HepG2 (cell line): ENCODE results near the gene RAB11FIP5. TPM values are rescaled to one million over a fixed set of nuclear protein-coding genes. Genes with fewer than 3 reads are reported as not detected.

ENCODE experiments used
- ATF7-NPFF ChIP-seq: sonication (generic); formaldehyde crosslinking; IDR thresholded peaks from 2 replicates; pipeline ENCODE4 v1.8.1; 2023; ENCODE audit warnings: mild to moderate bottlenecking, low read depth, missing genetic modification reagents, moderate library complexity
- ESRRA ChIP-seq: sonication (generic); formaldehyde crosslinking; IDR thresholded peaks from 2 replicates; pipeline ENCODE4 v1.5.1; 2020; ENCODE audit warnings: mild to moderate bottlenecking, low read depth, missing genetic modification reagents
- FOXP1 ChIP-seq, 2 experiments: fragments of 450-650 bp in 1 of 2; IDR thresholded peaks; 2 replicates each; pipeline ENCODE4 v1.6.1; 2017 to 2018; ENCODE audit warnings: antibody characterized with exemption in 1 of 2
- HES4 ChIP-seq: sonication (generic); formaldehyde crosslinking; IDR thresholded peaks from 2 replicates; pipeline ENCODE4 v1.9.0; 2021; ENCODE audit warnings: mild to moderate bottlenecking, missing genetic modification reagents, borderline replicate concordance
- HOXA3 ChIP-seq: sonication (generic); formaldehyde crosslinking; IDR thresholded peaks from 2 replicates; pipeline ENCODE4 v1.5.0; 2020; ENCODE audit warnings: missing genetic modification reagents
- KDM2A ChIP-seq: sonication (generic); formaldehyde crosslinking; IDR thresholded peaks from 2 replicates; pipeline ENCODE4 v1.4.0; 2020; ENCODE audit warnings: low read depth, missing genetic modification reagents, borderline replicate concordance
- KDM6A ChIP-seq: IDR thresholded peaks from 2 replicates; pipeline ENCODE4 v1.6.1; 2016; ENCODE audit warnings: low read depth
- MTA1 ChIP-seq: sonication (generic); formaldehyde crosslinking; IDR thresholded peaks from 2 replicates; pipeline ENCODE4 v1.4.0; 2020; ENCODE audit warnings: missing genetic modification reagents, mild to moderate bottlenecking, borderline replicate concordance
- NBN ChIP-seq: fragments of 450-650 bp; conservative IDR thresholded peaks from 2 replicates; pipeline ENCODE4 v1.6.1; 2017
- NCOR1 ChIP-seq: fragments of 200-600 bp; sonication (generic); IDR thresholded peaks from 2 replicates; pipeline ENCODE4 v1.7.0; 2017; ENCODE audit warnings: antibody characterized with exemption, low read length, borderline replicate concordance
- SAP130 ChIP-seq: IDR thresholded peaks from 2 replicates; pipeline ENCODE4 v1.6.1; 2016; ENCODE audit warnings: low read depth
- SP4 ChIP-seq: sonication (generic); formaldehyde crosslinking; IDR thresholded peaks from 2 replicates; pipeline ENCODE4 v1.8.1; 2023; ENCODE audit warnings: mild to moderate bottlenecking, missing genetic modification reagents
- TSC22D2 ChIP-seq: sonication (generic); formaldehyde crosslinking; IDR thresholded peaks from 2 replicates; pipeline ENCODE4 v1.5.1; 2020; ENCODE audit warnings: missing genetic modification reagents, mild to moderate bottlenecking, borderline replicate concordance
- U2AF1 ChIP-seq: fragments of 200-400 bp; formaldehyde crosslinking; optimal IDR thresholded peaks from 2 replicates; pipeline ENCODE3; 2017; ENCODE audit warnings: mild to moderate bottlenecking, low read depth, low read length
- ZNF263 ChIP-seq: sonication (generic); formaldehyde crosslinking; IDR thresholded peaks from 2 replicates; pipeline ENCODE4 v1.4.0; 2020; ENCODE audit warnings: missing genetic modification reagents
- ZNF790 ChIP-seq: sonication (generic); formaldehyde crosslinking; IDR thresholded peaks from 2 replicates; pipeline ENCODE4 v1.8.0; 2022; ENCODE audit warnings: missing genetic modification reagents, mild to moderate bottlenecking, borderline replicate concordance
- ZNF839 ChIP-seq: sonication (generic); formaldehyde crosslinking; IDR thresholded peaks from 2 replicates; pipeline ENCODE4 v1.4.0; 2020; ENCODE audit warnings: missing genetic modification reagents, mild to moderate bottlenecking, borderline replicate concordance
- polyA plus RNA-seq, 8 experiments: library from polyadenylated mRNA; depleted of rRNA in 3 of 8; stranded (reverse) in 7 of 8; unstranded in 1 of 8; fragments of >200 nt; fragmentation: Illumina TruSeq in 4 of 8; extraction: Trizol in 4 of 8; gene quantifications; 2 replicates each; pipeline versions ENCODE4 v1.2.1 to v1.2.3, GENCODE V29; 2011 to 2016; ENCODE audit warnings: low read depth in 4 of 8, missing spikeins in 1 of 8, mixed read lengths in 1 of 8; ENCODE audit not compliant: insufficient read depth in 1 of 8
- total RNA-seq, 5 experiments: library from RNA; depleted of rRNA; stranded (reverse); fragments of >200 nt; fragmentation: Illumina TruSeq; extraction: Trizol; gene quantifications; 2 replicates each; pipeline ENCODE4 v1.2.3, GENCODE V29; 2016; ENCODE audit warnings: low read depth in 1 of 5
- TF ChIP-seq, protein P1 (sequence below): sonication (generic); formaldehyde crosslinking; conservative IDR thresholded peaks from 2 replicates; pipeline ENCODE4 v1.8.0; 2022; ENCODE audit warnings: mild to moderate bottlenecking, moderate library complexity, missing genetic modification reagents
- TF ChIP-seq, protein P2 (sequence below): sonication (generic); formaldehyde crosslinking; IDR thresholded peaks from 2 replicates; pipeline ENCODE4 v1.5.1; 2020; ENCODE audit warnings: mild to moderate bottlenecking, missing genetic modification reagents, moderate library complexity
- TF ChIP-seq, protein P3 (sequence below): fragments of 450-650 bp; IDR thresholded peaks from 2 replicates; pipeline ENCODE4 v1.6.1; 2016

Gene RAB11FIP5
- total and polyA plus RNA-seq, 2 of the 13 experiments (the other 11 are each of a cell fraction or from before 2014, with no cell fraction given), result 9.4 to 22.9 TPM

DNA sequence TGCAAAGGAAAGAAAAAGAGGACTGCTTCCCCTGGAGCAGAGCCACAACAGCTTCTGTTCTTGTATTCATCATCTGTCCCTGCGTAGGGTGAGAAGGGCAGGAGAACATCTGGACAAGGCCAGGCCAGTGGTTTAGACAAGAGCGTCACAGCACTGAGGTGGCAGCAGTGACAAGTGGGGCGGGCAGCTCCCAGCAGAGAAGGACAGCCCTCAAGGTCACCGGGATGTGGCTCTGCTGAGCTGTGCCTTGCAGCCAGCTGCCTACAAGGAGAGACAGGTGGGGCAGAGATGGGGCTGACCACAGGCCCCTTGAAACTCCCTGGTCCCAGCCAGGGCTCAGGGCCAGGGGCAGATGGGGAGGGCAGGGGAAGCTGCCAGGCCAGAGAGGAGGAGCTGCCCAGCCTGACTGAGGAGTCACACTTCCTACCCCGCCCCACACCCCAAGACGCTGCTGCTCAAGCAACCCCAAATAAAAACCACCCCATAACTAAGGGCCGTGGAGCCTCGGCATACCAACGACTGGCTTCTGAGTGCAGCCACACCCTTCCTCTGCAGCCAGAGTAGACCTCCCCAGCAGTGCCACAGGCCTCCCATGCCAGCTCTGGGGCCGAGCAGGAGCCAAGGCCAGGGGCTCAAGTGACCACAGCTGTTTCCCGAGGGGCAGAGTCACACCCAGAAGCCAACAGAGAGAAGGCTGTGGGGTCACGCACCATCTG is 5.4 kb downstream of the RAB11FIP5 start (continued):
- TF ChIP-seq, protein P1, sequence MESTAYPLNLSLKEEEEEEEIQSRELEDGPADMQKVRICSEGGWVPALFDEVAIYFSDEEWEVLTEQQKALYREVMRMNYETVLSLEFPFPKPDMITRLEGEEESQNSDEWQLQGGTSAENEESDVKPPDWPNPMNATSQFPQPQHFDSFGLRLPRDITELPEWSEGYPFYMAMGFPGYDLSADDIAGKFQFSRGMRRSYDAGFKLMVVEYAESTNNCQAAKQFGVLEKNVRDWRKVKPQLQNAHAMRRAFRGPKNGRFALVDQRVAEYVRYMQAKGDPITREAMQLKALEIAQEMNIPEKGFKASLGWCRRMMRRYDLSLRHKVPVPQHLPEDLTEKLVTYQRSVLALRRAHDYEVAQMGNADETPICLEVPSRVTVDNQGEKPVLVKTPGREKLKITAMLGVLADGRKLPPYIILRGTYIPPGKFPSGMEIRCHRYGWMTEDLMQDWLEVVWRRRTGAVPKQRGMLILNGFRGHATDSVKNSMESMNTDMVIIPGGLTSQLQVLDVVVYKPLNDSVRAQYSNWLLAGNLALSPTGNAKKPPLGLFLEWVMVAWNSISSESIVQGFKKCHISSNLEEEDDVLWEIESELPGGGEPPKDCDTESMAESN, result 0 out of 2 replicates have a peak, but pooled peaks have one; percentile 26
- TF ChIP-seq KDM6A (CRISPR knock-in tag) (no peak), HES4 (CRISPR knock-in tag) (0 out of 2 replicates have a peak, but pooled peaks have one; percentile 29), TSC22D2 (0 out of 2 replicates have a peak, but pooled peaks have one; percentile 50), NBN (no peak), NCOR1 (no peak), FOXP1 (IDR thresholded peaks at IDR 0.05) (no peak), FOXP1 (CRISPR knock-in tag; IDR thresholded peaks at IDR 0.05) (no peak), ZNF263 (CRISPR knock-in tag) (0 out of 2 replicates have a peak, but pooled peaks have one; percentile 17), ATF7-NPFF (CRISPR knock-in tag) (0 out of 2 replicates have a peak, but pooled peaks have one; percentile 31), SP4 (CRISPR knock-in tag) (0 out of 2 replicates have a peak, but pooled peaks have one; percentile 42), KDM2A (CRISPR knock-in tag) (peak; percentile 21; the same call in 1 of the 2 replicates), ESRRA (CRISPR knock-in tag) (peak; percentile 96), HOXA3 (0 out of 2 replicates have a peak, but pooled peaks have one; percentile 10), U2AF1 (no peak), ZNF839 (CRISPR knock-in tag) (peak; percentile 15; the same call in 1 of the 2 replicates), SAP130 (CRISPR knock-in tag) (peak; percentile 33; the same call in 1 of the 2 replicates), MTA1 (peak; percentile 58; the same call in 1 of the 2 replicates), ZNF790 (CRISPR knock-in tag) (no peak)
- TF ChIP-seq, protein P2, sequence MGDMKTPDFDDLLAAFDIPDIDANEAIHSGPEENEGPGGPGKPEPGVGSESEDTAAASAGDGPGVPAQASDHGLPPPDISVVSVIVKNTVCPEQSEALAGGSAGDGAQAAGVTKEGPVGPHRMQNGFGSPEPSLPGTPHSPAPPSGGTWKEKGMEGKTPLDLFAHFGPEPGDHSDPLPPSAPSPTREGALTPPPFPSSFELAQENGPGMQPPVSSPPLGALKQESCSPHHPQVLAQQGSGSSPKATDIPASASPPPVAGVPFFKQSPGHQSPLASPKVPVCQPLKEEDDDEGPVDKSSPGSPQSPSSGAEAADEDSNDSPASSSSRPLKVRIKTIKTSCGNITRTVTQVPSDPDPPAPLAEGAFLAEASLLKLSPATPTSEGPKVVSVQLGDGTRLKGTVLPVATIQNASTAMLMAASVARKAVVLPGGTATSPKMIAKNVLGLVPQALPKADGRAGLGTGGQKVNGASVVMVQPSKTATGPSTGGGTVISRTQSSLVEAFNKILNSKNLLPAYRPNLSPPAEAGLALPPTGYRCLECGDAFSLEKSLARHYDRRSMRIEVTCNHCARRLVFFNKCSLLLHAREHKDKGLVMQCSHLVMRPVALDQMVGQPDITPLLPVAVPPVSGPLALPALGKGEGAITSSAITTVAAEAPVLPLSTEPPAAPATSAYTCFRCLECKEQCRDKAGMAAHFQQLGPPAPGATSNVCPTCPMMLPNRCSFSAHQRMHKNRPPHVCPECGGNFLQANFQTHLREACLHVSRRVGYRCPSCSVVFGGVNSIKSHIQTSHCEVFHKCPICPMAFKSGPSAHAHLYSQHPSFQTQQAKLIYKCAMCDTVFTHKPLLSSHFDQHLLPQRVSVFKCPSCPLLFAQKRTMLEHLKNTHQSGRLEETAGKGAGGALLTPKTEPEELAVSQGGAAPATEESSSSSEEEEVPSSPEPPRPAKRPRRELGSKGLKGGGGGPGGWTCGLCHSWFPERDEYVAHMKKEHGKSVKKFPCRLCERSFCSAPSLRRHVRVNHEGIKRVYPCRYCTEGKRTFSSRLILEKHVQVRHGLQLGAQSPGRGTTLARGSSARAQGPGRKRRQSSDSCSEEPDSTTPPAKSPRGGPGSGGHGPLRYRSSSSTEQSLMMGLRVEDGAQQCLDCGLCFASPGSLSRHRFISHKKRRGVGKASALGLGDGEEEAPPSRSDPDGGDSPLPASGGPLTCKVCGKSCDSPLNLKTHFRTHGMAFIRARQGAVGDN (CRISPR knock-in tag), result peak; percentile 62
- TF ChIP-seq, protein P3, sequence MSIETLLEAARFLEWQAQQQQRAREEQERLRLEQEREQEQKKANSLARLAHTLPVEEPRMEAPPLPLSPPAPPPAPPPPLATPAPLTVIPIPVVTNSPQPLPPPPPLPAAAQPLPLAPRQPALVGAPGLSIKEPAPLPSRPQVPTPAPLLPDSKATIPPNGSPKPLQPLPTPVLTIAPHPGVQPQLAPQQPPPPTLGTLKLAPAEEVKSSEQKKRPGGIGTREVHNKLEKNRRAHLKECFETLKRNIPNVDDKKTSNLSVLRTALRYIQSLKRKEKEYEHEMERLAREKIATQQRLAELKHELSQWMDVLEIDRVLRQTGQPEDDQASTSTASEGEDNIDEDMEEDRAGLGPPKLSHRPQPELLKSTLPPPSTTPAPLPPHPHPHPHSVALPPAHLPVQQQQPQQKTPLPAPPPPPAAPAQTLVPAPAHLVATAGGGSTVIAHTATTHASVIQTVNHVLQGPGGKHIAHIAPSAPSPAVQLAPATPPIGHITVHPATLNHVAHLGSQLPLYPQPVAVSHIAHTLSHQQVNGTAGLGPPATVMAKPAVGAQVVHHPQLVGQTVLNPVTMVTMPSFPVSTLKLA, result no peak
